Measurements from ENCODE around the gene FOXC1. TPM values are rescaled to one million over a fixed set of nuclear protein-coding genes. Genes with fewer than 3 reads are reported as not detected.

FOXC1 gene
- total RNA-seq, 2 donors from 2014 or later = 0.36 to 0.57 TPM

DNA sequence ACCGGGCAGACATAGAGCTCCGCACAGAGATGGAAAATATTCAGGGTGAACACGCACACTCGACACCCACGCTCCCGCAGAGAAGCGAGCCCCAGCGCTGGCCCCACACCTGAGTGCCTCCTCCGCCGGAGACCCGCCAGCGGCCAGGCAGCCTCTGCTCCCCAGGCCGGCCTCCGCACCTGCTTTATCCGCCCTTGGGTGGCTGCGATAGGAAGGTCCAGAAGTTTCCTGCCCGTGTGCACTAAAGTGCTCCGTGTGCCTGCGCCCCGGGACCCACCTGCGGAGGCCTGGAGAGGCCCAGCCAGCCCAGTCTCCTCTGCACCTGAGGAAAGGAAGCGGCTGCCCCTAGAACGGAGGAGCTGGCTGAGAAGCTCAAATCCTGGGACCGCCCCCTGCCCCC lies 10.8 kb upstream of the FOXC1 start:
- no peaks in the 10 kb centered on the region for H3K9me3 Mint-ChIP-seq
- peaks cover 7 to 9% of the 10 kb centered on the region in 2 donors for H3K4me1 Mint-ChIP-seq (ENCODE audit: low read depth in 2 of 2)
- H3K27ac Mint-ChIP-seq = no peak overlapping the region
- DNase-seq (ENCODE audit: low spot score) (no peak), ATAC-seq (no peak)
- H3K27me3 Mint-ChIP-seq = peaks cover 46 to 67% of the 10 kb centered on the region in 2 donors
- no peaks in the 10 kb centered on the region for H3K36me3 Mint-ChIP-seq
- no peak overlapping the region for H3K4me3 Mint-ChIP-seq

DNA sequence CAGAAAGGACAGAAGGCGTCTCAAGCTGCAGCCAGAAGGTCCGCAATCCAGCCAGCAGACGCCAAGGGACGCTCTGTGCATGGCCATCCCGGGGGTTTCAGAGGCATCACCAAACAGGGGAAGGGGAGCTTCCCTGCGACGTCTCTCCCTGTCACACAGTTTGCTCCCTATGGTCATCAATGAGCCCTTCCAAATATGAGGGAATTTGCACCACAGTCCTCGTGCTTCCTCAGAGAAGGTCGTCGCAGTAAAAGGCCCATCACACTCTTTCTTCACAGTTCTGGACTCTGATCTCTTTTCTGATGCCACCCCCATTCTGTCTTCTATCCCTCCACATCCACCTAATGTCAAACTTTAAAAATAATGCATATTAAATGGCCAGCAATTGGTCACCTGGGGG lies 10.2 kb upstream of the FOXC1 start:
- peaks cover 46 to 67% of the 10 kb centered on the region in 2 donors for H3K27me3 Mint-ChIP-seq
- H3K36me3 Mint-ChIP-seq = no peaks in the 10 kb centered on the region
- no peak overlapping the region for H3K27ac Mint-ChIP-seq
- peaks cover 7 to 9% of the 10 kb centered on the region in 2 donors for H3K4me1 Mint-ChIP-seq (ENCODE audit: low read depth in 2 of 2)
- ATAC-seq = no peak
- no peak for DNase-seq (ENCODE audit: low spot score)
- H3K4me3 Mint-ChIP-seq = no peak overlapping the region
- H3K9me3 Mint-ChIP-seq = no peaks in the 10 kb centered on the region

DNA sequence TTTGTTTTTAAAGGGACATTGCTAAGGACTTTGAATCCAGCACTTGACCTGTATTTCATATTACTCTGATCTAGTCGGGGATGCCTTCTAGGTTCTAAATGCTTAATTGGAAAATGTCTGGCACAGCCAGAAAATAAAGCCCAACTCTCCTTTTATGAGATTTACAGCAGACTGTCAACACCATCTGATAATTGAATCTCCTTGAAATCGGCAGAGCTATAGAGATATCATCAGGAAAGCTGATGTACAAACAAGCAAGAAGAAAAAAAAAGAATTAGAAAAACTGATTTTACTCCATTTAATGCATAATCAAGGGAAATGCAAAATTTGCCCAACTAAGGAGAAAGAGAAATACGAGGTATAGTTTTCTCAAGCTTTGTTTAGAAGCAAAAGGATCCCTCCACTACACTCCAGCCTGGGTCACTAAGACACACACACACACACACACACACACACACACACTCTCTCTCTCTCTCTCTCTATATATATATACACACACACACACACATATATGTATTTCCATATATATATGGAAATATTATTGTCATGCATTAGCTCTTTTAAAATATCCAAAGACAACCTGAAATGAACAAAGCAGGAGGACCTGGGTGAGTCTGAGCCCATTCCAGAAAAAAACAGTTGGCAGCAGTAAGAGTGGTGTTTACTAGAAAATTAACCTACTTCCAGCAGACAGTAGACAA lies 9.5 kb upstream of the FOXC1 start:
- Mint-ChIP-seq H3K27me3 (peaks cover 46 to 67% of the 10 kb centered on the region in 2 donors), H3K27ac (no peak overlapping the region), H3K4me1 (ENCODE audit: low read depth in 2 of 2) (peaks cover 7 to 9% of the 10 kb centered on the region in 2 donors), H3K4me3 (no peak overlapping the region), H3K9me3 (no peaks in the 10 kb centered on the region), H3K36me3 (no peaks in the 10 kb centered on the region)
- ATAC-seq (no peak), DNase-seq (ENCODE audit: low spot score) (no peak)

DNA sequence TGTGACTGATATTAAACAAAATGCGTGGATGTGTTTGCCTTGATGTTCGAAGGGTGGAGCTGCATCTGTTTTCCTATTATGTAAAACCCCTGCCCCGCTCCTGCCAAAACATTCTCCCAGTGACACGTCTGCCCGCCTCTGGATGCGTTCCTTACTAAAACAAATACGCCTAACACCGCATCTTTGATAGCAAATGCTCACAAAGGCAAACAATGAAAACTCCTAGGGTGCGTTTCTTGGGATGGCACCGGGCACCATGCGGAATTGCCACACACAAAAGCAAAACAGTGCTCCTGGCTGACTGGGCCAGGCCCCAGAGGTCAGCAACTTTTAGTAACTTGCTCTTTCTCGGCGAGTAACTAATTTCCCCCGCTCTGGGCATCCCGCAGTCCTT lies 9.0 kb upstream of the FOXC1 start:
- ATAC-seq = no peak
- Mint-ChIP-seq H3K9me3 (no peaks in the 10 kb centered on the region), H3K4me3 (no peak overlapping the region)

DNA sequence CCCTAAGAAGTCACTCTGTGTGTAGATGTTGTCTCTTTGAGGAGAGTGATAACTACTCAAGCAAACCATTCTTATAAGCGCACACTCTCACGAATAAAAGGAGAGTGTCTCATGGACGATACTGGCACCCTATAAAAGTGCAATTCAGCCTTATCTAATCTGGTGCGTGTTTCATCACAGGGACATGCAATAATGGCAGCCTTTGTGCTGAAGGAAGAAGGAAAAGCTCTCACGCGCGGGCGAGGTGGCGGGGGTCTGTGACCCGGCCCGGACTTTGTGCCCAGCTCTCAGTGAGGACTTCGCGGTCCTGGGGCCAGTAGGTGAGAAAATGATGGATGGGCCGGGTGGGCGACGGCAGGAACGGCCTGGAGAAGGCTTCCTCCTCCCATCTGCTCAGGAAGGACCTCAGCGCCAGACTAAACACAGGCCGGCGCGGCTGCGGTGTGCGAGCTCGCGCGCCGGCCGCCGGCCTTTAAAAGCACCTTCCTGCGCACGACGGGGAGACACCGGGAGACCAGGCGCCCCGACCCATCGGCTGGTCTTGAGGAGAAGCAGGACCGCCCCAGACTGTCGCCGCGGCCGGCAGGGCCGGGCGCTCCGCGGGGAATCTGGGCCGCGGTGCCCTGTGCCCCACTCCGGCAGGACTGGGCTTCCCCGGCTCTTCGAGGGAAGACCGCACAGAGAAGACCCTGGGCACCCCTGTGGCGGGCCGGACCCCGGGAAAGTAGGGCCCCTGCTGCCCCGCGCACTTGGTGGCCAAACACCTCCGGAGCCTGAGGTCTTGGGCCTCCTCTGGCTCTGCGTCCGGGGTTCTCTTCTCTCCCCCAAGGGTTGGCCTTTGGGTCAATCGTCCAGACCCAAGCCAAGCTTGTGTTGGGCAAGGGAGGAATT lies 8.3 kb upstream of the FOXC1 start:
- Mint-ChIP-seq H3K9me3 (no peaks in the 10 kb centered on the region), H3K27ac (no peak overlapping the region), H3K4me1 (ENCODE audit: low read depth in 2 of 2) (peaks cover 10 to 14% of the 10 kb centered on the region in 2 donors), H3K27me3 (peaks cover 53 to 73% of the 10 kb centered on the region in 2 donors), H3K36me3 (no peaks in the 10 kb centered on the region), H3K4me3 (no peak overlapping the region)
- no peak for ATAC-seq
- DNase-seq (ENCODE audit: low spot score) = no peak

More for the DNA sequence above, 9.0 kb upstream of the FOXC1 start:
- Mint-ChIP-seq H3K4me1 (ENCODE audit: low read depth in 2 of 2) (peaks cover 10 to 13% of the 10 kb centered on the region in 2 donors), H3K27me3 (peaks cover 49 to 73% of the 10 kb centered on the region in 2 donors), H3K36me3 (no peaks in the 10 kb centered on the region), H3K27ac (no peak overlapping the region)
- DNase-seq (ENCODE audit: low spot score) = no peak

DNA sequence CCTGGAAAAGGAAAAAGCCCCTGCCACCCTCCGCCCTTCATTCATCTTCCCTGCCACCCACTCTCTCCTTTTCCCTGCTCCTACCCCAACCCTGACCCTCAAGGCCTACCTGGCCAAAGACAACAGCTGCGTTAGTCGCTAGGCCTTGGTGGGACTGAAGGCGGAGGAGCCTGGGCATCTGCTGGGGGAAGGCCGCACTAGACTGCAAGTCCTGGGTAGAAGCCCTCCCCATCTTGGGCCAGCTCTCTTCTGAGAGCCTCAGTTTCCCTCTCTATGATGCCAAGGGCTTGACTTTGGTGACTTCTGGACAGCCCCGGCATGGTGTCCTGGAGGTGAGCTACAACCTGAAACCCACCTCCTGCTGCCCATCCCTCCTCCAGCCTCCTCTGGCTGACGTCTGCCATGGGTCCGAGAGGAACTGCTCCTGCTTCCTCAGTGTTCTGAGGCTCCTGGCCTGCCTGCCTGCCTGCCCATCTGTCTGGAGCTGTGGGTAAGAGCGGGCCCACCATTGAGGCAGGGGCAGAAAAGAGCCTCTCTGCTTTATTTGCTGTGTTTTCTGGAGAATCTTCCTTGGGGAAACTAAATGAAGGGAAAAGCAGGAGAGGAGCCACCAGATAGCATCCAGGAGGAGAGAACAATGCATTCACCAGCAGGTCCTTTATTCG lies 7.5 kb upstream of the FOXC1 start:
- peaks cover 57 to 73% of the 10 kb centered on the region in 2 donors for H3K27me3 Mint-ChIP-seq

DNA sequence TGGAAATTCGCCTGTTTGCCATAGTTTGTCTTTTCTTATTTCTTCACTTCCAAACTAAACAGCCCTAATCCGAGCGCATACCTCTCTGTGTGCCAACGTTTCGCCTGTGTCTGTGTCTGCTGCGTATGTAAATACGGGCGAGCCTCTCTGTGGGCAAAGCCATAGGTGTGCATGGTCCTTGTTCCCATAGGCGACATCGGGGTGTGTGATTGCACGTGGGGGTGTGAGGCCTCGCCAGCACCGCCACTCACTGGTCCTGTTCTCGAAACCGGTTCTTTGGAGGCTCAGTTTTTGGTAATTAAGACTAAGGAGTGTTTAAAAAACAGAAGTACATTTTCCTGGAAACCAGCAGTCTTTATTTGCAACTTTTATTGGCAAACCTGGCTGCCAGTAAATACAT lies 6.0 kb upstream of the FOXC1 start:
- Mint-ChIP-seq H3K4me3 (no peak overlapping the region), H3K36me3 (peaks cover 4% of the 10 kb centered on the region)

More for the DNA sequence above, 7.5 kb upstream of the FOXC1 start:
- DNase-seq (ENCODE audit: low spot score) (no peak), ATAC-seq (no peak)
- H3K36me3 Mint-ChIP-seq = peaks cover under 1% of the 10 kb centered on the region
- H3K4me3 Mint-ChIP-seq = no peak overlapping the region
- peaks cover 12 to 19% of the 10 kb centered on the region in 2 donors for H3K4me1 Mint-ChIP-seq (ENCODE audit: low read depth in 2 of 2)
- no peak overlapping the region for H3K27ac Mint-ChIP-seq
- no peaks in the 10 kb centered on the region for H3K9me3 Mint-ChIP-seq

DNA sequence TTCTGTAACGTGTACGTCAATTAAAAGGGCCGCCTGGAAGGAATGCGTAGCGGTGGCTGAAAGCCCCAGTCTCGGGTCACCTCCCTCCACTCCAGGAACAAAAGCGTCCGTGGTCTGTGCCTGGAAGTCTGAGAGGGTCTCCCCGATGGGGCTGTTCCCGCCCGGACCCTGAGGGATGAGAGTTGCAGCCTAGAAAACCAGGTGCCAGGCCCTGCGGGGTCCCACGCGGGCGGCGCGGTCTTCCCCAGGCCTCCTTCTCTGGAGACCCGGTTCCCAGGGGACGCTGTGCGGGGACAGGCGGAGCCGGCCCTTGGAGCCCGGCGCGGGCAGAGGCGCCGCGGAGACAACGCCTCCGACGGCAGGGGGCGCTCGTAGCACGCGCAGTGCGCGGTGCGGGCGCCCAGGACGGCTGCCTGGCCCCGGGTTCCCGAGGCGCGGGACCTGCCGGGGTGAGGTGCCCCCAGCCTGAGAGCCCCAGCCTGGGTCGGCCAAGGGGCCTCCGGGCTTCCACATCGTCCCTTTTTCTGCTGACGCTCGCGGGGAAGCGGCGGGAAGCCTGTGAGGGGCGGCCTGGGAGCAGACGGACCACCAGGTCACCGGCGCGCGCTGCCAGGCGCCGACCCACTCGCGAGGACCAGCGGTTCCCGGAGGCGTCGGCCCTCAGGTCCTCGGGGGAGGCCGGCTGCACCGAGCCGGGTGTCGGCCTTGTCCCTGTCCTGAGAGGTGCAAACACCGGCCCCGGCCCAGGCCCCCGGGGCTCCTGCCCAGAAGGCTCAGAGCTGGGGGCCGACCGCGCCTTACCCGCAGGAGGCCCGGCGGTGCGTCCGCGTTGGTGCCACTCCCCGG lies 5.3 kb upstream of the FOXC1 start:
- H3K36me3 Mint-ChIP-seq = peaks cover 4% of the 10 kb centered on the region
- peaks cover 63 to 77% of the 10 kb centered on the region in 2 donors for H3K27me3 Mint-ChIP-seq
- no peak overlapping the region for H3K27ac Mint-ChIP-seq
- ATAC-seq (peak; percentile 87 to 89), DNase-seq (ENCODE audit: low spot score) (no peak)
- no peaks in the 10 kb centered on the region for H3K9me3 Mint-ChIP-seq
- peaks cover 27% of the 10 kb centered on the region in 2 donors for H3K4me1 Mint-ChIP-seq (ENCODE audit: low read depth in 2 of 2)
- H3K4me3 Mint-ChIP-seq = no peak overlapping the region

More for the DNA sequence above, 6.0 kb upstream of the FOXC1 start:
- Mint-ChIP-seq H3K9me3 (no peaks in the 10 kb centered on the region), H3K4me1 (ENCODE audit: low read depth in 2 of 2) (peaks cover 25 to 26% of the 10 kb centered on the region in 2 donors), H3K27ac (no peak overlapping the region), H3K27me3 (peaks cover 65 to 77% of the 10 kb centered on the region in 2 donors)
- no peak for DNase-seq (ENCODE audit: low spot score)
- ATAC-seq = no peak

DNA sequence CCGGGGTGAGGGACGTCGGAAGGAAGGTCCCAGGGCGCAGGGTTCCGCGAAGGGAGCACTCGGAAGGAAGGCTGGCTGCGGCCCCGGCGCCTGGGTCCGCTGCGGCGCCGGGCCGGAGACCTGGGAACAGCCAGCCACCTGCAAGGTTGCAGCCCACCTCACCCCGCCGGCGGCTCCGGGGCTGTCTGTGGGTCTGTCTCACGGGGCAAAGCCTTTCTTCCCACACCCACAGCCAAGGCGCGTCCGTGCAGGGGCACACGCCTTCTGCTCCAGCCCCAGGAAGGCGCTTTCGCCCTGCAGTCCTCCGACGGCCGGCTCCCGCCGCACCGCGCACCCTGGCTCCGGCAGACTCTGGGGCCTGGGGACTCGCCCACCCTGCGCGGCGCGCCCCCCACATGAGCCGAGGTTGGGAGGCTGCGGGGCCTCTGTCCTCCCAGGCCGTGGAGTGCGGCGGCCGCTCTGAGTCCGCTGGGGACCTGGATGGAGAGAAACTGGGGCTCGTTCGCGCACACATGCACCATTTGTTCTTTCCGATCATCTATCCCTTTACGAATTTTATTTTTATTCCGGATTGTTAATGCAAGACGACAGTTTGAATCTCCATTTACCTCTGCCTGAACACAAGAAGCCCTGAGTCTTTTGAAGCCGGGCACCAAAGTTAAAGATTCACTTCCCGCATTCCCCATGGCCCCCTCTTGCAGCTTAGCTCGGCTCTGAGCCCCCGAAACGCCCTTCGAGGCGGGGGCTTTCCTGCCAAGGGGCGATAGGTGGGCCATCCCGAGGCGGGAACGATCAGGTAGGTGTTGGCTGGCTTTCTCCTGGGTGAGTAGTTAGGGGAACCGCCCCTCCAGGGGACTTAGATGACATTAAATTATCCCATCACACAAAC lies 4.5 kb upstream of the FOXC1 start:
- Mint-ChIP-seq H3K27me3 (peaks cover 55 to 68% of the 10 kb centered on the region in 2 donors), H3K36me3 (peaks cover 4% of the 10 kb centered on the region), H3K9me3 (no peaks in the 10 kb centered on the region), H3K4me3 (peak overlapping the region; percentile 47), H3K4me1 (ENCODE audit: low read depth in 2 of 2) (peaks cover 27% of the 10 kb centered on the region in 2 donors), H3K27ac (no peak overlapping the region)
- DNase-seq (ENCODE audit: low spot score) = no peak
- peak in 1 of 2 donors; percentile 2 for ATAC-seq

DNA sequence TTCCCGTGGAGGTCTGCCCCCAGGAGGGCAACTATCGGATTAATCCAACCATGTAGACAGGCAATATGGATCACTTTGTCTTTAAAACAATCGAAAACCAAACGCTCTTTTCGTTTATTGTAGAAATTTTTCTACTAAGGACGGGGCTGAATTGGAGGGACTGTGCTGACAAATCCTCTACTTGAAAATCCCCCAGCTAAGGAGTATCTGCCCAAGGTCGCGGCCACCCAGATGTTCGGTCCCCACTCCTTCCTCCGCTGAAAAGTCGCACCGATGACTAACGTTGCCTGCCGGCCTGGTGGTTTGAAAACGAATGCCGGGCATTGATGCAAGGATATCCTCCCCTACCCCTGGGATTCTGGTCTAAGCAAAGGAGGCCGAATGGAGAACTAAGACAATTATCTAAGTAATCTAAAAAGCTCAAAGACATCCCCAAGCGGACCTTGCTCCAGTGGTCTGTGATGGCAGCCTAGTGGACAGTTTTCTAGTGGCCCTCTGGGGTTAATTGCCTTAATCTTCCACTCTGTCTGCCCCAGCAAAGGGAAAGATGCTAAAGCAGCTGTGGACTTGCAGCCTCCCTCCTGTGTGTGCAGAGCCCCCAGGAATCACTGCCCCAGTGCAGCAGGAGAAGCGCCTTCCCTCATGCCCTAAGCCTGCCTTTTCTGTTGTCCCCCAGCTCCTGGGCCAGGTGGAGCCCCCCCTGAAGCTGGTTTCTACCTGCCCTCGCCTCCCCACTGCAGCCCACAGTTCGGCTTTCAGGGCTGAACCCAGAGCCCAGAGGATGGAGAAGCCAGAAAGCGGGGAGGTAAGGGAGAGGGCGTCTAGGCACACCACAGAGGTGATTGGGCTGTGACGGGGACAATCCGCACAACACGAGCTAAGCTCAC lies 3.6 kb upstream of the FOXC1 start:
- no peak for DNase-seq (ENCODE audit: low spot score)
- peak overlapping the region; percentile 15 for H3K4me3 Mint-ChIP-seq
- no peak for ATAC-seq
- peaks cover 51 to 59% of the 10 kb centered on the region in 2 donors for H3K27me3 Mint-ChIP-seq
- H3K9me3 Mint-ChIP-seq = no peaks in the 10 kb centered on the region
- peaks cover 30% of the 10 kb centered on the region in 2 donors for H3K4me1 Mint-ChIP-seq (ENCODE audit: low read depth in 2 of 2)
- H3K27ac Mint-ChIP-seq = no peak overlapping the region
- peaks cover 4% of the 10 kb centered on the region for H3K36me3 Mint-ChIP-seq

DNA sequence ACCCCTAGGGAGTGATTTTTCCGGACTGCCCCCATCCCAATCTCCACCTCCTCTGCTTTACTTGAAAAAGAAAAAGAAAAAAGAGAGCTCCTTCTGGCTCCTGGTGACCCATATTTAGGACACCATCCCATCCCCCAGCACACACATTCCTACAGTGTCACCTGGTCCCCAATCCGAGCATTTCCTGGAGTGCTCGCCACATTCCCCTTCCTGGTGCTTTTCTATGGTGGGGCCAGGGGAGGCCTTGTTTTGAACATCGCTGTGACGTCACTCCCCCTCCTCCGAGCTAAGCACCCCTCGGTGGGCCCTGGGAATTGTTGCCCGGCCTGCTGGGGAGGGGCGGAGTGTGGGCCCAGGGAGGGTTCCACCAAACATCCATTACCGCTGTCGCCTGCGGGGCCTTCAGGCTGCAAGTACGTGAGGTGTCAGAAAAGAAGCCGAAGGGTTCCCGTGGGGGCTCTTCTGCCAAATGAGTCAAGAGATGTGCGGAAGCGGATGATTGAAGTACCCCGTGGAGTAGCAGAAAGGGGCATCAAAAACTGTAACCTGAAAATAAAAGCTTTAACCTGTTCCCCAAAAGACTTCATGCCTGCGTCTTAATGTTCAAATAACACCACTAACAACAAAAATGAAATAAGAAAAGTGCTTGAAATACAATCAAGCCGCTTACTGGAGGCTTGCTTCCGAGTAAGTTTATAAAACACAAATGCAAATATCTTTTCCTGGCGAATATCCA lies 2.8 kb upstream of the FOXC1 start:
- H3K4me3 Mint-ChIP-seq = peak overlapping the region; percentile 59
- H3K27ac Mint-ChIP-seq = peak overlapping the region; percentile 17 to 30
- H3K9me3 Mint-ChIP-seq = no peaks in the 10 kb centered on the region
- peaks cover 32 to 33% of the 10 kb centered on the region in 2 donors for H3K4me1 Mint-ChIP-seq (ENCODE audit: low read depth in 2 of 2)
- peaks cover 50 to 61% of the 10 kb centered on the region in 2 donors for H3K27me3 Mint-ChIP-seq
- ATAC-seq (no peak), DNase-seq (ENCODE audit: low spot score) (no peak)
- peaks cover 6% of the 10 kb centered on the region for H3K36me3 Mint-ChIP-seq
